K562 (cell line): ENCODE data around the gene NCL. TPM values are rescaled to one million over a fixed set of nuclear protein-coding genes. Genes with fewer than 3 reads are reported as not detected.

ENCODE experiments used
- ATAC-seq: fragments of 200-7000 bp; cut with Tn5 transposase; 3 replicates; pipeline ENCODE4 v1.9.1; 2020; ENCODE audit warnings: moderate library complexity
- BruUV-seq: library from RNA; stranded (reverse); fragments of 400-500 nt; replicated peaks from 2 replicates; lab custom pipeline; 2021; lab: Mats Ljungman, UMichigan
- CTCF ChIA-PET: fragments of 300-600 bp; formaldehyde crosslinking; extraction: SDS; loops from one replicate; lab custom pipeline; 2021; ENCODE audit warnings: low intra/inter-chr PET ratio; lab: Yijun Ruan, JAX
- POLR2A ChIA-PET: fragments of 300-600, 350-650 bp; sonication (Branson Sonifier 250); formaldehyde crosslinking; extraction: SDS; loops from one replicate; lab custom pipeline; 2021; ENCODE audit warnings: antibody characterized with exemption, inconsistent platforms; lab: Yijun Ruan, JAX
- DNase-seq, 4 experiments: peaks; one replicate each; pipeline versions ENCODE4 v3.0.0 to v3.0.0-alpha.2; 2011 to 2018; ENCODE audit warnings: low spot score in 3 of 4, mixed read lengths in 3 of 4; ENCODE audit errors: extremely low read depth in 1 of 4
- FAIRE-seq: peaks from 2 replicates; lab custom pipeline; 2011; peaks lifted over from hg19 to GRCh38; lab: Jason Lieb, UNC
- H2AFZ ChIP-seq: 2 replicates; pipeline ENCODE4 v1.6.0; 2011; ENCODE audit warnings: low read depth, low read length, control low read depth, inconsistent platforms
- H3K27ac ChIP-seq: fragments of 200-600 bp; 3 replicates; pipeline ENCODE4 v1.8.0; 2011; ENCODE audit warnings: low read depth, mild to moderate bottlenecking, control low read depth, inconsistent platforms, low read length, moderate library complexity, mixed read lengths; ENCODE audit errors: extremely low read depth
- H3K27me3 ChIP-seq, 2 experiments: fragments of 300-600 bp in 1 of 2; 2 replicates in 1 of 2; 3 replicates in 1 of 2; pipeline versions ENCODE4 v1.6.0 to v1.8.0; 2011; ENCODE audit warnings: inconsistent platforms in 2 of 2, low read length in 2 of 2, mild to moderate bottlenecking in 1 of 2, mixed read lengths in 1 of 2, moderate library complexity in 1 of 2; ENCODE audit not compliant: control insufficient read depth in 2 of 2, insufficient read depth in 2 of 2
- H3K36me3 ChIP-seq: fragments of 300-600 bp; 3 replicates; pipeline ENCODE4 v1.8.0; 2011; ENCODE audit warnings: mild to moderate bottlenecking, low read length, inconsistent platforms; ENCODE audit not compliant: control insufficient read depth, insufficient read depth
- H3K4me1 ChIP-seq, 2 experiments: fragments of 200-600 bp in 1 of 2; replicated peaks in 1 of 2; 2 replicates in 1 of 2; 3 replicates in 1 of 2; pipeline versions ENCODE4 v1.5.1 to v1.8.0; 2011; ENCODE audit warnings: inconsistent platforms in 2 of 2, low read length in 2 of 2, mild to moderate bottlenecking in 1 of 2, mixed read lengths in 1 of 2, moderate library complexity in 1 of 2; ENCODE audit not compliant: control insufficient read depth in 2 of 2, insufficient read depth in 2 of 2
- H3K4me2 ChIP-seq: 2 replicates; pipeline ENCODE4 v1.6.1; 2011; ENCODE audit warnings: low read length, control low read depth, inconsistent platforms, mixed read lengths; ENCODE audit not compliant: insufficient read depth
- H3K4me3 ChIP-seq: fragments of 200-600 bp; sonication (generic), shearing (Covaris generic); 2 replicates; pipeline ENCODE4 v1.5.1; 2016; ENCODE audit warnings: control low read depth, inconsistent platforms
- H3K79me2 ChIP-seq: fragments of 200-600 bp; 3 replicates; pipeline ENCODE4 v1.8.0; 2011; ENCODE audit warnings: low read length, inconsistent platforms; ENCODE audit not compliant: control insufficient read depth, insufficient read depth
- H3K9ac ChIP-seq, 2 experiments: 2 replicates each; pipeline versions ENCODE4 v1.6.0 to v1.6.1; 2011; ENCODE audit warnings: low read depth in 2 of 2, low read length in 2 of 2, control low read depth in 1 of 2, inconsistent platforms in 1 of 2, mild to moderate bottlenecking in 1 of 2, mixed read lengths in 1 of 2; ENCODE audit not compliant: insufficient read depth in 1 of 2
- H3K9me1 ChIP-seq: one replicate; pipeline ENCODE4 v1.6.0; 2011; ENCODE audit warnings: inconsistent platforms, mild to moderate bottlenecking, low read length, moderate library complexity; ENCODE audit not compliant: control insufficient read depth, insufficient read depth
- H3K9me3 ChIP-seq: replicated peaks from 2 replicates; pipeline ENCODE4 v1.5.1; 2011; ENCODE audit warnings: low read depth, low read length, inconsistent platforms; ENCODE audit not compliant: control insufficient read depth, insufficient read depth
- H4K20me1 ChIP-seq: replicated peaks from 2 replicates; pipeline ENCODE4 v1.6.1; 2011; ENCODE audit warnings: low read length, inconsistent platforms, mixed read lengths; ENCODE audit not compliant: control insufficient read depth, insufficient read depth
- C11orf30 ChIP-seq: fragments of 450-650 bp; IDR thresholded peaks from 2 replicates; pipeline ENCODE4 v1.6.1; 2016; ENCODE audit warnings: low read depth, mild to moderate bottlenecking
- ELK3 ChIP-seq: fragments of 450-650 bp; formaldehyde crosslinking; IDR thresholded peaks from 2 replicates; pipeline ENCODE4 v1.4.0; 2020; ENCODE audit warnings: mild to moderate bottlenecking
- ETV5 ChIP-seq: sonication (generic); formaldehyde crosslinking; IDR thresholded peaks from 2 replicates; pipeline ENCODE4 v1.4.0; 2020; ENCODE audit warnings: low read depth, mild to moderate bottlenecking, missing genetic modification reagents
- FOXA3 ChIP-seq, 2 experiments: fragments of 450-650 bp in 1 of 2; sonication (generic) in 1 of 2; formaldehyde crosslinking; IDR thresholded peaks in 1 of 2; conservative IDR thresholded peaks in 1 of 2; 2 replicates each; pipeline versions ENCODE4 v1.4.0 to v1.8.0; 2020 to 2022; ENCODE audit warnings: mild to moderate bottlenecking in 2 of 2, missing genetic modification reagents in 1 of 2
- KHSRP ChIP-seq: fragments of 450-650 bp; IDR thresholded peaks from 2 replicates; pipeline ENCODE4 v1.6.1; 2017
- MAFF ChIP-seq: IDR thresholded peaks from 2 replicates; pipeline ENCODE4 v1.6.1; 2012; ENCODE audit warnings: low read length, improper control_type of control experiment
- MAFG ChIP-seq: fragments of 450-650 bp; conservative IDR thresholded peaks from 2 replicates; pipeline ENCODE4 v1.6.1; 2016; ENCODE audit warnings: missing genetic modification characterization, missing compliant biosample characterization
- NCOA4 ChIP-seq: fragments of 450-650 bp; IDR thresholded peaks from 2 replicates; pipeline ENCODE4 v1.6.1; 2018; ENCODE audit warnings: mild to moderate bottlenecking; ENCODE audit not compliant: partially characterized antibody
- POLR2H ChIP-seq: IDR thresholded peaks from 2 replicates; pipeline ENCODE4 v1.6.1; 2016; ENCODE audit warnings: missing genetic modification characterization, low read depth, mild to moderate bottlenecking, control low read depth, missing compliant biosample characterization, moderate library complexity
- ZBTB33 ChIP-seq: sonication (generic); formaldehyde crosslinking; IDR thresholded peaks from 2 replicates; pipeline ENCODE4 v1.8.1; 2023; ENCODE audit warnings: mild to moderate bottlenecking, missing genetic modification reagents
- ZNF263 ChIP-seq: sonication (generic); formaldehyde crosslinking; IDR thresholded peaks from 2 replicates; pipeline ENCODE4 v1.8.0; 2022; ENCODE audit warnings: mild to moderate bottlenecking, missing genetic modification reagents, borderline replicate concordance
- ZNF316 ChIP-seq: fragments of 450-650 bp; IDR thresholded peaks from 2 replicates; pipeline ENCODE4 v1.6.1; 2016
- WGBS: fragments of 100-300 bp; shearing (Covaris generic); methylation state at CpG from one replicate; pipeline ENCODE4 v1.1.6; 2016; ENCODE audit warnings: low coverage, mixed read lengths; ENCODE audit not compliant: insufficient coverage; ENCODE audit errors: missing lambda C conversion rate; 5-methylcytosine and 5-hydroxymethylcytosine counted together
- in situ Hi-C: fragments of 300-500 bp; cut with MboI; formaldehyde crosslinking; loops from 4 replicates; pipeline ENCODE4 v1.15.0; 2018; ENCODE audit warnings: inconsistent platforms, mixed read lengths
- intact Hi-C: fragments of 100-400 bp; cut with micrococcal nuclease; formaldehyde crosslinking; loops from 2 replicates; pipeline ENCODE4 v1.14.2; 2022
- polyA plus RNA-seq, 8 experiments: library from polyadenylated mRNA; depleted of rRNA in 4 of 8; stranded (reverse) in 5 of 8; unstranded in 3 of 8; fragments of >200 nt; fragmentation: Nextera tagmentation in 2 of 8; fragmentation: Illumina TruSeq in 1 of 8; extraction: Ambion mirVana in 2 of 8; extraction: Trizol in 1 of 8; gene quantifications; 2 replicates each; pipeline versions ENCODE4 v1.2.1 to v1.2.3, GENCODE V29; 2011 to 2014; ENCODE audit warnings: inconsistent platforms in 1 of 8, missing spikeins in 1 of 8
- total RNA-seq, 7 experiments: library from RNA; depleted of rRNA in 6 of 7; stranded (reverse); fragments of >200 nt in 6 of 7; fragmentation: Illumina TruSeq in 2 of 7; extraction: Trizol in 2 of 7; gene quantifications; 2 replicates each; pipeline versions ENCODE4 v1.2.1 to v1.2.3, GENCODE V29; 2011 to 2021; ENCODE audit warnings: low replicate concordance in 1 of 7
- TF ChIP-seq, protein P1 (sequence below): sonication (generic); formaldehyde crosslinking; IDR thresholded peaks from 2 replicates; pipeline ENCODE4 v1.8.1; 2023; ENCODE audit warnings: mild to moderate bottlenecking, missing genetic modification reagents

The NCL gene
- total and polyA plus RNA-seq, 9 of the 15 experiments (the other 6 are each of a cell fraction or from before 2014, with no cell fraction given): 80.9 to 732 (median 361) TPM

DNA sequence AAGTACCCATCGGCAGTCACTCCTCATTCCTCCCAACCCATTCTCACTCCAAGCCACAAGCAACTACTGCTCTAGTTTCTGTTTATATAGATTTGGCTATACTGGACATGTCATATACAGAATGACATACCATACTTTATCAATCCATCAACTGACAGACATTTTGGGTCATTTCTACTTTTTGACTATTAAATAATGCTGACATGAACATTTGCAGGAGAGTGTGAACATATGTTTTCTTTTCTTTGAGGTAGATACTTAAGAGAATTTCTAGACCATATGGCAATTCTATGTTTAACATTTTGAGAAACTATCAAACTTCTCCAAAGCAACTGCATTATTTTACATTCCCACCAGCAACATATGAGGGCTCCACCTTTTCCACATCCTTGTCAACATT is 33.4 kb upstream of the NCL start:
- ATAC-seq (no peak), DNase-seq (no peak)
- TF ChIP-seq FOXA3 (CRISPR knock-in tag; conservative IDR thresholded peaks at IDR 0.05 in 1 of 2, IDR thresholded peaks at IDR 0.05 in 1 of 2): no peak
- no peak for TF ChIP-seq POLR2H (tag)
- TF ChIP-seq MAFF: peak; percentile 57
- no peak for TF ChIP-seq ZBTB33 (CRISPR knock-in tag)
- no peak for TF ChIP-seq ZNF263
- peak; percentile 68 for TF ChIP-seq C11orf30
- TF ChIP-seq ELK3 (CRISPR knock-in tag): no peak
- no peak for TF ChIP-seq KHSRP
- TF ChIP-seq, protein P1, sequence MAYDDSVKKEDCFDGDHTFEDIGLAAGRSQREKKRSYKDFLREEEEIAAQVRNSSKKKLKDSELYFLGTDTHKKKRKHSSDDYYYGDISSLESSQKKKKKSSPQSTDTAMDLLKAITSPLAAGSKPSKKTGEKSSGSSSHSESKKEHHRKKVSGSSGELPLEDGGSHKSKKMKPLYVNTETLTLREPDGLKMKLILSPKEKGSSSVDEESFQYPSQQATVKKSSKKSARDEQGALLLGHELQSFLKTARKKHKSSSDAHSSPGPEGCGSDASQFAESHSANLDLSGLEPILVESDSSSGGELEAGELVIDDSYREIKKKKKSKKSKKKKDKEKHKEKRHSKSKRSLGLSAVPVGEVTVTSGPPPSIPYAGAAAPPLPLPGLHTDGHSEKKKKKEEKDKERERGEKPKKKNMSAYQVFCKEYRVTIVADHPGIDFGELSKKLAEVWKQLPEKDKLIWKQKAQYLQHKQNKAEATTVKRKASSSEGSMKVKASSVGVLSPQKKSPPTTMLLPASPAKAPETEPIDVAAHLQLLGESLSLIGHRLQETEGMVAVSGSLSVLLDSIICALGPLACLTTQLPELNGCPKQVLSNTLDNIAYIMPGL (CRISPR knock-in tag): no peak
- TF ChIP-seq NCOA4: no peak
- TF ChIP-seq ZNF316: peak; percentile 82
- TF ChIP-seq MAFG (tag): 0 out of 2 replicates have a peak, but pooled peaks have one; percentile 36
- TF ChIP-seq ETV5 (CRISPR knock-in tag): no peak
- TF ChIP-seq, all 486 proteins: peak for 4
- CTCF ChIA-PET: no interaction called here
- Histone ChIP-seq H3K4me2 (no peak overlapping the region), H3K4me3 (no peak overlapping the region), H3K9ac (no peak overlapping the region), H3K27ac (no peak overlapping the region), H3K9me1 (no peaks in the 10 kb centered on the region), H3K79me2 (no peaks in the 10 kb centered on the region), H2AFZ (no peak overlapping the region), H3K9me3 (no peaks in the 10 kb centered on the region), H3K4me1 (no peaks in the 10 kb centered on the region), H3K36me3 (no peaks in the 10 kb centered on the region), H4K20me1 (no peaks in the 10 kb centered on the region), H3K27me3 (no peaks in the 10 kb centered on the region)
- no TSS peak for BruUV-seq
- no peak for FAIRE-seq
- POLR2A ChIA-PET: no interaction called here
- intact Hi-C loops (no loop called here), in situ Hi-C loops (no loop called here)
- WGBS: 79% methylated on average over 1 of the region's 1 CpG
